Keratinocyte (primary cell): ENCODE measurements around the gene GRAMD1A.

Experiments
- EZH2 ChIP-seq: IDR thresholded peaks from one replicate; pipeline ENCODE4 v1.6.1; 2012; ENCODE audit warnings: inconsistent platforms, mild to moderate bottlenecking, low read length, moderate library complexity
- TF ChIP-seq, protein P1 (sequence below), 3 experiments: IDR thresholded peaks in 1 of 3; conservative IDR thresholded peaks in 1 of 3; optimal IDR thresholded peaks in 1 of 3; 2 replicates in 2 of 3; 3 replicates in 1 of 3; pipeline versions ENCODE3 to v1.5.1; 2011; ENCODE audit warnings: low read length in 3 of 3, mild to moderate bottlenecking in 3 of 3, moderate library complexity in 2 of 3, control low read depth in 1 of 3, inconsistent platforms in 1 of 3; ENCODE audit not compliant: insufficient read depth in 2 of 3; ENCODE audit errors: extremely low read depth in 1 of 3

DNA sequence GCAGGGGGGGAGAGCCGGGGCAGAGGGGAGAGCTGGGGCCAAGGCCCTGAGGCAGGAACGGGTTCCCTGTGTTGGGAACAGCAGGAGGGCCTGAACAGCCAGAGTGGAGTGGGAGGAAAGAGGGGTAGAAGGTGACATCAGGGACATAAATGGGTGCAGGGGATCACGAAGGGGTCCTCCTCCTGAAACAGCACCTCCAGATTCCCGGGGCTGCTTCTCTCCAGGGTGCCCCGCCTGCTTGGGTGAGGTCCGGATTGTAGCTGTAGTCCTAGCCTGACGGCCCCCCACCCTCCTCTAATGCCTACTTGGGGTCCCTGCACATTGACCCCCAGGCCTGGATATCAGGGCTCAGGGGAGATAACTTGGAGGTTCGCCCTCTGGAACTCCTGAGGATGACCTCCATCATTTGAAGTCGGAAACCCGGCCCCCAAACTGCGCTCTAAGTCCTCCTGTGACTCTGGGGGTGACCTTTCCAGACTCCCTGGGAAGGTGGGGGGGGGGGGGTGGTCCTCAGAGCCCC is 29.7 kb downstream of the GRAMD1A start:
- TF ChIP-seq, protein P1, sequence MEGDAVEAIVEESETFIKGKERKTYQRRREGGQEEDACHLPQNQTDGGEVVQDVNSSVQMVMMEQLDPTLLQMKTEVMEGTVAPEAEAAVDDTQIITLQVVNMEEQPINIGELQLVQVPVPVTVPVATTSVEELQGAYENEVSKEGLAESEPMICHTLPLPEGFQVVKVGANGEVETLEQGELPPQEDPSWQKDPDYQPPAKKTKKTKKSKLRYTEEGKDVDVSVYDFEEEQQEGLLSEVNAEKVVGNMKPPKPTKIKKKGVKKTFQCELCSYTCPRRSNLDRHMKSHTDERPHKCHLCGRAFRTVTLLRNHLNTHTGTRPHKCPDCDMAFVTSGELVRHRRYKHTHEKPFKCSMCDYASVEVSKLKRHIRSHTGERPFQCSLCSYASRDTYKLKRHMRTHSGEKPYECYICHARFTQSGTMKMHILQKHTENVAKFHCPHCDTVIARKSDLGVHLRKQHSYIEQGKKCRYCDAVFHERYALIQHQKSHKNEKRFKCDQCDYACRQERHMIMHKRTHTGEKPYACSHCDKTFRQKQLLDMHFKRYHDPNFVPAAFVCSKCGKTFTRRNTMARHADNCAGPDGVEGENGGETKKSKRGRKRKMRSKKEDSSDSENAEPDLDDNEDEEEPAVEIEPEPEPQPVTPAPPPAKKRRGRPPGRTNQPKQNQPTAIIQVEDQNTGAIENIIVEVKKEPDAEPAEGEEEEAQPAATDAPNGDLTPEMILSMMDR (optimal IDR thresholded peaks at IDR 0.05 in 1 of 3, IDR thresholded peaks at IDR 0.05 in 1 of 3, conservative IDR thresholded peaks at IDR 0.05 in 1 of 3; ENCODE audit: extremely low read depth in 1 of 3, insufficient read depth in 2 of 3, low read length in 3 of 3), result no peak
- no peak for TF ChIP-seq EZH2
